HG03135 (cell line): ENCODE data around the gene XPR1.
"Not testable (repeated sequence)": the region's sequence is repeated elsewhere in the genome, so short reads cannot be mapped to it uniquely, and the experiment has no call there.

ENCODE experiments used
- ATAC-seq: cut with Tn5 transposase; IDR thresholded peaks from one replicate; pipeline ENCODE4 v1.9.1; 2021; ENCODE audit warnings: mild to moderate bottlenecking, moderate library complexity; ENCODE audit not compliant: unreplicated experiment

Gene XPR1

DNA sequence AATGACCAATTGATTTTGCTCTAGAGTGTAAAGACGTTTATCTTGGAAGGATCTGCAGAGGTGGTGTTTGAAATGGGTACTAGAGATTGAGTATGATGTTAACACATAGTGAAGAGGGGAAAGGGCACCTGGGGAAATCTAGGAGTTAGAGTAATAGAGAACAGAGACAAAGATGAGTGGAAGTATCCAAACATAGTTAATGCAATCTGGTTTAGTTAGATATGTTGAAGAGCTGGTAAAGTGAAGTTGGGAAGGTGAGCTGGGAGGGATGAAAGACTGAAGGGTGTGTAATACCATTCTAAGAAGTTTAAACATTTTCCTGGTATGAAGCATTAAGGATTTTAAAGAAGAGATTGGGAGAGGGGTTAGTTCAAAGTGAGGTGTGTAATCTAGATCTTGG, 11.0 kb downstream of the XPR1 start:
- no peak for ATAC-seq

- no peak for ATAC-seq
These were observed 11.9 kb downstream of the XPR1 start for GRCh38 chr1:180643693-180644092.

DNA sequence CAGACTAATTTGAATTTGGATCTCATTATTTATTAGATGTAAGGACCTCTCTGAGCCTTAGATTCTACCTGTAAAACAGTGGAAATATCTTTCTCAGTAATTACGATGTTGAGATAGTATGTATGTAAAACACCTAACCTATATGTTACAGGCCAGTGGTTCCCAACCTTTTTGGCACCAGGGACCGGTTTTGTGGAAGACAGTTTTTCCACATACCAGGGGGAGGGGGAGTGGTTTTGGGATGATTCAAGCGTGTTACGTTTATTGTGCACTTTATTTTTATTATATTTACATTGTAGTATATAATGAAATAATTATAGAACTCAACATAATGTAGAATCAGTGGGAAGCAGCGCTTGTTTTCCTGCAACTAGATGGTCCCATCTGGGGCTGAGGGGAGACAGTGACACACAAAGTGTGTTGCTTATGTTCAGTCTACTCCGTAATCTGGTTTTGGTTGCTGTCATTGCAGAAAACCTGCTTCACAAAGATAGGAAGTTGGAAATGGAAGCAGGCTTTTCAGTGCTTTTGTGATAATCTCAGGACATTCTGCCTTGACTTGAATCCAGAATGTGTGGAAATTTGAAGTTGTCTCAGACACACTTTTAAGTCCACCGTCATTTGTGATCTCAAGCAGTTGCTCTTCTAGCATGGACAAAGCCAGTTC, 12.8 kb downstream of the XPR1 start:
- ATAC-seq = no peak

DNA sequence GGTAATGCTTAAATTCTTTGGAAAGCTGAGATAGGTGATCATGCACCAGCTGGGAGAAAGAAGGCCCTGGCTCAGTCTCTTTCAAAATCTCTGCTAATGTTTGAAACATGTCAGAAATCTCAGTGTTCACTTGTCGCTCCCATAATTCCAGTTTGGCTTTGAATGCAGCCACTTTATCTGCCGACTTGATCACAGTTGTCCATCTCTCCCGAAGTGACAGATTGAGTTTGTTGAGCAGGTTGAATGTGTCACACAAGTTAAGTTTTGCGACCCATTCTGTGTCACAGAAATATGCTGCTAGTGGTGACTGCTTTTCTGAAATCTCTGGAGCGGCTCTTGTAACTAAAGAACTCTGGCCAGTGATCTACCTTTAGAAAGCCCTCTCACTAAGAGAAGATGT, 13.4 kb downstream of the XPR1 start:
- ATAC-seq = not testable (repeated sequence)

DNA sequence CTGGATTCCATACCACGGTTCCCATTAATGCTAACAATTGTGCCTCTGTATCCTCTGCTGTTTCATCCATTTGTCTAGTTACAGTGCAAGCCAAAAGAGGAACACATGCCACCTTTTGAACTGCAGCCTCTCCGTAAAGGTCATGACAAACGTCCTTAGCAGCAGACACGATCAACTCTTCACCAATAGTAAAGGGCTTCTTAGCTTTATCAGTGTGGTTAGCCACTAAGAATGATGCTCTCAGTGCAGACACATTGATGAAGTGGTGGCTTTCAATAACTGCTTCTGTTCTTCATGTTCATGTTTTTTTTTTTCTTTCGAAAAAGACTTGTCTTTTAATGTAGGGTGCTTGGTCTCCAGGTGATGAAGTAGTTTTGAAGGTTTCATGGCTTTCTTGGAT, 14.3 kb downstream of the XPR1 start:
- no peak for ATAC-seq

DNA sequence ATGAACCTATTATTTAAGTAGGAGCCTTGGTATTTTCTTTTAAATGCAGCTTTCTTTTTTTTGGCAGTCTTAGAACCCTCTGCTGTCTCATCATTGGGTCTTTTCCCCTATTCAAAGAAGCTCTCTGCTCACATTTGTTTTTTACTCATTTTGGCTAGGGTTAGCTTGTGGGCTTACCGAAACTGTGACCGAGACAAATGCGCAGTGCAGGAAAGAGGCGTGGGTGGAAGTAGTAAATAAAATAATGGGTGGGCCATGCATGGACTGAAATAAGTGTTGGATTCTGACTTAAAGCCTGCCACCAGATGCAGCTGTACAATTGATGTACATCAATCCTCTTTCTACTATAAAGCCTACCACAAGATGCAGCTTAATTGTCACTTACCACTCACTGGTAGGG, 14.7 kb downstream of the XPR1 start:
- ATAC-seq = no peak

- no peak for ATAC-seq
These were observed 21.0 kb downstream of the XPR1 start for GRCh38 chr1:180652792-180653191.

- no peak for ATAC-seq
These were observed 30.9 kb downstream of the XPR1 start for GRCh38 chr1:180662709-180663108.

DNA sequence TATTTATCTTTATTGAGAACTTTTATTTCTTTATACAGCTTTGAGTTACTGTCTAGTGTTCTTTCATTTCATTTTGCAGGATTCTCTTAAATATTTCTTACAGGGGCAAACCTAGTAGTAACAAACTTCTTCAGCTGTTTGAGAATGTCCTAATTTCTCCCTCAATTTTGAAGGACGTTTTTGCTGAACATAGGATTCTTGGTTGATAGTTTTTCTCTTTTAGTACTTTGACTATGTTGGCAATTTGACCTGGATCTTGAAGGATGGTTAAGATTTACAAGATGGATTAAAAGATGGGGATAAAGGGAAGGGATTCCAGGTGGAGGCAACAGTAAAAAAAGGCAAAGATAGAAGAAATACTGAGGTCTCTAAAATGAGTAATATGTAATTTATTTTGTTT, 38.9 kb downstream of the XPR1 start:
- ATAC-seq = no peak

GRCh38 chr1:180672105-180672504, 40.3 kb downstream of the XPR1 start:
- ATAC-seq = no peak

- ATAC-seq = no peak
These were observed 40.7 kb downstream of the XPR1 start for GRCh38 chr1:180672505-180672904.

GRCh38 chr1:180674603-180675530, 43.0 kb downstream of the XPR1 start:
- ATAC-seq = no peak

DNA sequence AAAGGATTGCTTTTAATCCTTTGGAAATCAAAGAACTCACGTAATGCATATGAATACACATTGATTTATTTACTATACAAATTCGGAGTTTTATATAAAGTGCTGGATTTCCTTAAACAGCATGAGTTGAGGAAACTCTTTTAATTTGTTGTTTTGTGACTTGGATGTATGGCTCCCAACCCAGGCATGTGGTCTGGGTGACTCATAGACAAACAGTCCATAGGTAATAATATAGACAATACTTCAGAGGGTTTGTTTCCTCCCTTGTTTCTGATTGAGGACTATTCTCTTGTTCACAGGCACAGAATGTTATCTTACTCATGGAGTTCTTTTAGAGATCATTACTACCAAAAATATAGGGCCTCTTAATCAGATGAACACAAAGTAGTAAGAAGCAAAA, 43.8 kb downstream of the XPR1 start:
- no peak for ATAC-seq

GRCh38 chr1:180680558-180681144, 48.8 kb downstream of the XPR1 start:
- ATAC-seq = no peak

GRCh38 chr1:180683117-180683516, 51.3 kb downstream of the XPR1 start:
- not testable (repeated sequence) for ATAC-seq

DNA sequence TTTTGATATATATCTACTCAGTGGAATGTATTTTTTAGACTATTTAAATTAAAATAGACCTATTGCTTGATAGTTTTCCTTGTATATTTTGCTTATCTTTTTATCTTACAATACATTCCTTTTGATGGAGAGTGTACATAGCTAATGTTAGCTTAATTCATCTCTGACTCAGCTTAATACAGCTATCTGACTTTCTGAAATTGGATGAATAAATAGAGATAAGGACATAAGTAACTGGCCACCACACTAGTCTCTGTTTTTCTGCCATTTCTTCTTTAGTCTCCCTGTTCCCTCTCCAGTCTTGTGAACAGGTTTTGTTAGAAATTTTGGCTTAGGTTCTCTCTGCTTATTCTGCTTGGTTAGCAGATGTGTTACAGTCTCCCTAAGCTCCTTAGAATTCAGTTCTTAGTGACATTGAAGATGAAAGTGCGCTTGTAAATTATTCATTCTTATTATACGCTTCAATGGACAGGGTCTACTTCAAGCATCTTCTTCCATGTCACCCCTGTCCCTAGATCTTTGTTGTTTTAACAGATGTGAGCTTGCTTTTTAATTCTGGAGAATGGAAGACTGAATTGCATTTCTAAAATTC, 59.6 kb downstream of the XPR1 start:
- ATAC-seq = no peak

- no peak for ATAC-seq
These were observed 61.9 kb downstream of the XPR1 start for GRCh38 chr1:180693564-180694244.

DNA sequence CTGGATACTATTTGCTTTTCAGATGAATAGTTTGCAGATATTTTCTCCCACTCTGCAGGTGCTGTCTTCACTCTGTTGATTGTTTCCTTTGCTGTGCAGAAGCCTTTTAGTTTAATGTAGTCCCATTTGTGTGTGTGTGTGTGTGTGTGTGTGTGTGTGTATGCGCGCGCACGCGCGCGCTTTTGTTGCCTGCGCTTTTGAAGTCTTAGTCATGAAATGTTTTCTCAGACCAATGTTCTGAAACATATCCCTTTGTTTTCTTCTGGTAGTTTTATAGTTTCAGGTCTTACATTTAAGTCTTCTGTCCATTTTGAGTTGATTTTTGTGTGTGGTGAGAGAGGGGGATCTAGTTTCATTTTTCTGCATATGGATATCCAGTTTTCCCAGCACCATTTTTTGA, 63.5 kb downstream of the XPR1 start:
- no peak for ATAC-seq

DNA sequence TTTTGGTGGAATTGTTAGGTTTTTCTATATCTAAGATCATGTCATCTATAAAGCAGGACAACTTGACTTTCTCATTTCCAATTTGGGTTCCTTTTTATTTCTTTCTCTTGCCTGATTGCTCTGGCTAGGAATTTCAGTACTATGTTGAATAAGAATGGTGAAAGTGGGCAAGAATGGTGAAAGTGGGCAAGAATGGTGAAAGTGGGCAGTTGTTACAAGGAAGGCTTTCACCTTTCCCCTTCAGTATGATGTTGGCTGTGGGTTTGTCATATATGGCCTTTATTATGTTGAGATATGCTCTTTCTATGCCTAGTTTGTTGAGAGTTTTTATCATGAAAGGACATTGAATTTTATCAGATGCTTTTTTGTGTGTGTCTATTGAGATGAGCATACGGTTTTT, 64.5 kb downstream of the XPR1 start:
- no peak for ATAC-seq

- no peak for ATAC-seq
These were observed 66.8 kb downstream of the XPR1 start for GRCh38 chr1:180698580-180698979.

- ATAC-seq = not testable (repeated sequence)
These were observed 70.6 kb downstream of the XPR1 start for GRCh38 chr1:180702376-180702775.
